HEK293 (cell line): ENCODE measurements around the gene WSB2.

Experiments used
- CTCF ChIA-PET: fragments of 350-600 bp; formaldehyde crosslinking; extraction: SDS; loops from one replicate; lab custom pipeline; 2021; ENCODE audit warnings: antibody characterized with exemption; lab: Yijun Ruan, JAX
- POLR2A ChIA-PET: fragments of 300-600 bp; formaldehyde crosslinking; extraction: SDS; loops from one replicate; lab custom pipeline; 2020; ENCODE audit warnings: antibody characterized with exemption, inconsistent platforms; lab: Yijun Ruan, JAX
- H3K27ac ChIP-seq: fragments of 200-500 bp; sonication (Bioruptor generic); 2 replicates; pipeline ENCODE4 v1.5.1; 2014; ENCODE audit warnings: low read depth, low read length, control low read depth, inconsistent platforms; ENCODE audit errors: extremely low read depth
- H3K36me3 ChIP-seq, 2 experiments: fragments of 200-500 bp in 1 of 2; sonication (Bioruptor generic) in 1 of 2; 1 replicate in 1 of 2; 2 replicates in 1 of 2; pipeline ENCODE4 v1.5.1; 2014 to 2017; ENCODE audit warnings: inconsistent platforms in 2 of 2, low read length in 2 of 2; ENCODE audit not compliant: control insufficient read depth in 2 of 2, insufficient read depth in 1 of 2
- H3K4me1 ChIP-seq: fragments of 200-500 bp; sonication (Bioruptor generic); 2 replicates; pipeline ENCODE4 v1.5.1; 2014; ENCODE audit warnings: mild to moderate bottlenecking, low read length, inconsistent platforms; ENCODE audit not compliant: control insufficient read depth, insufficient read depth
- H3K4me3 ChIP-seq: 2 replicates; pipeline ENCODE4 v1.5.1; 2011; ENCODE audit warnings: low read depth, mild to moderate bottlenecking, control low read depth, low read length, moderate library complexity
- H3K9me3 ChIP-seq: fragments of 200-500 bp; sonication (Bioruptor generic); 2 replicates; pipeline ENCODE4 v1.5.1; 2014; ENCODE audit warnings: low read depth, low read length, inconsistent platforms; ENCODE audit not compliant: control insufficient read depth, insufficient read depth
- HOXD13 ChIP-seq: sonication (generic); formaldehyde crosslinking; IDR thresholded peaks from 2 replicates; pipeline ENCODE4 v1.8.0; 2022; ENCODE audit warnings: missing genetic modification reagents, borderline replicate concordance
- IKZF3 ChIP-seq: fragments of 450-650 bp; IDR thresholded peaks from 2 replicates; pipeline ENCODE4 v1.5.0; 2018; ENCODE audit warnings: missing biosample characterization, mild to moderate bottlenecking, missing genetic modification characterization, moderate library complexity
- KLF10 ChIP-seq: fragments of 450-650 bp; IDR thresholded peaks from 2 replicates; pipeline ENCODE4 v1.5.1; 2018; ENCODE audit warnings: missing biosample characterization, mild to moderate bottlenecking, missing genetic modification characterization
- MZF1 ChIP-seq: fragments of 450-650 bp; formaldehyde crosslinking; IDR thresholded peaks from 2 replicates; pipeline ENCODE4 v1.5.1; 2017; ENCODE audit warnings: missing biosample characterization, missing genetic modification characterization, borderline replicate concordance
- SALL2 ChIP-seq: fragments of 450-650 bp; formaldehyde crosslinking; IDR thresholded peaks from 2 replicates; pipeline ENCODE4 v1.5.0; 2017; ENCODE audit warnings: missing biosample characterization, mild to moderate bottlenecking, missing genetic modification characterization, borderline replicate concordance
- ZBTB48 ChIP-seq: fragments of 450-650 bp; formaldehyde crosslinking; IDR thresholded peaks from 2 replicates; pipeline ENCODE4 v1.5.1; 2016; ENCODE audit warnings: missing biosample characterization, missing genetic modification characterization
- ZBTB7A ChIP-seq: fragments of 450-650 bp; formaldehyde crosslinking; IDR thresholded peaks from 2 replicates; pipeline ENCODE4 v1.5.1; 2016; ENCODE audit warnings: low read depth, missing biosample characterization, missing genetic modification characterization
- ZFP69B ChIP-seq: fragments of 450-650 bp; formaldehyde crosslinking; IDR thresholded peaks from 2 replicates; pipeline ENCODE4 v1.5.1; 2016; ENCODE audit warnings: missing biosample characterization, missing genetic modification characterization
- ZNF184 ChIP-seq: fragments of 450-650 bp; IDR thresholded peaks from 2 replicates; pipeline ENCODE4 v1.5.1; 2018; ENCODE audit warnings: missing biosample characterization, mild to moderate bottlenecking, missing genetic modification characterization
- ZNF221 ChIP-seq: fragments of 450-650 bp; formaldehyde crosslinking; IDR thresholded peaks from 2 replicates; pipeline ENCODE4 v1.5.1; 2017; ENCODE audit warnings: missing biosample characterization, missing genetic modification characterization, borderline replicate concordance
- ZNF311 ChIP-seq: fragments of 450-650 bp; formaldehyde crosslinking; IDR thresholded peaks from 2 replicates; pipeline ENCODE4 v1.5.1; 2017; ENCODE audit warnings: missing biosample characterization, missing genetic modification characterization, borderline replicate concordance
- ZNF324 ChIP-seq: fragments of 450-650 bp; formaldehyde crosslinking; IDR thresholded peaks from 2 replicates; pipeline ENCODE4 v1.5.1; 2016; ENCODE audit warnings: missing biosample characterization, missing genetic modification characterization
- ZNF423 ChIP-seq: fragments of 450-650 bp; formaldehyde crosslinking; IDR thresholded peaks from 2 replicates; pipeline ENCODE4 v1.5.1; 2016; ENCODE audit warnings: missing biosample characterization, missing genetic modification characterization
- ZNF433 ChIP-seq: fragments of 450-650 bp; formaldehyde crosslinking; IDR thresholded peaks from 2 replicates; pipeline ENCODE4 v1.5.1; 2016; ENCODE audit warnings: missing biosample characterization, missing genetic modification characterization, low read depth
- ZNF510 ChIP-seq: fragments of 450-650 bp; formaldehyde crosslinking; IDR thresholded peaks from 2 replicates; pipeline ENCODE4 v1.5.1; 2018; ENCODE audit warnings: mild to moderate bottlenecking, missing genetic modification characterization, missing biosample characterization; ENCODE audit not compliant: insufficient replicate concordance
- ZNF596 ChIP-seq: fragments of 450-650 bp; IDR thresholded peaks from 2 replicates; pipeline ENCODE4 v1.5.0; 2018; ENCODE audit warnings: missing biosample characterization, mild to moderate bottlenecking, missing genetic modification characterization, moderate library complexity
- ZNF768 ChIP-seq: fragments of 450-650 bp; formaldehyde crosslinking; IDR thresholded peaks from 2 replicates; pipeline ENCODE4 v1.5.1; 2018; ENCODE audit warnings: missing biosample characterization, mild to moderate bottlenecking, missing genetic modification characterization
- ZNF776 ChIP-seq: fragments of 450-650 bp; formaldehyde crosslinking; IDR thresholded peaks from 2 replicates; pipeline ENCODE4 v1.5.0; 2017; ENCODE audit warnings: missing biosample characterization, missing genetic modification characterization, borderline replicate concordance
- ZXDB ChIP-seq: fragments of 450-650 bp; formaldehyde crosslinking; IDR thresholded peaks from 2 replicates; pipeline ENCODE4 v1.5.1; 2016; ENCODE audit warnings: missing biosample characterization, missing genetic modification characterization
- TF ChIP-seq, protein P1 (sequence below): fragments of 450-650 bp; formaldehyde crosslinking; IDR thresholded peaks from 2 replicates; pipeline ENCODE4 v1.5.1; 2016; ENCODE audit warnings: missing biosample characterization, missing genetic modification characterization, low read depth
- TF ChIP-seq, protein P2 (sequence below): fragments of 450-650 bp; formaldehyde crosslinking; IDR thresholded peaks from 2 replicates; pipeline ENCODE4 v1.5.1; 2016; ENCODE audit warnings: missing biosample characterization, missing genetic modification characterization
- TF ChIP-seq, protein P3 (sequence below): fragments of 450-650 bp; formaldehyde crosslinking; IDR thresholded peaks from 2 replicates; pipeline ENCODE4 v1.5.1; 2016; ENCODE audit warnings: missing biosample characterization, missing genetic modification characterization
- TF ChIP-seq, protein P4 (sequence below): fragments of 450-650 bp; formaldehyde crosslinking; conservative IDR thresholded peaks from 2 replicates; pipeline ENCODE4 v1.5.1; 2016; ENCODE audit warnings: low read depth, missing biosample characterization, missing genetic modification characterization
- TF ChIP-seq, protein P5 (sequence below): fragments of 450-650 bp; formaldehyde crosslinking; IDR thresholded peaks from 2 replicates; pipeline ENCODE4 v1.5.1; 2016; ENCODE audit warnings: missing biosample characterization, missing genetic modification characterization

Gene WSB2

DNA sequence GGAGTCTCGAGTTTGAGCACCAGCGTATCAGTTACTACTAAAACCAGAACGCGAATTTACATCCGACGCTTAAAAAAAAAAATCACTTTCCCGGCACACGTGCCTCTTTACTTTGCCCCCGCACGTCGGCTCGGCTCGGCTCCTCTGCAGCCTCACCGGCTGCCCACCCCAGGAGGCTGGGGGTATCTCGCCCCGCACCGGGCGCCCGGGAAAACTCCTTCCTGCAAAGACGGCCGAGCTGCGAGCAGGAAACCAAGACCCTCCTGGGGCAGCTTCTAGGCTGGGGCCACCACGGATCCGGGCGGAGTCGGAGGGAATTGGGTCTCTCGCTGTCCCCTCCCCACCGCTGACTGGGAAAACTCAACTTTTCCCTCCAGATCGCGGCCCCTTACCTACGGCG is 42.2 kb upstream of the WSB2 start:
- Histone ChIP-seq H3K36me3 (no peaks in the 10 kb centered on the region), H3K9me3 (no peaks in the 10 kb centered on the region), H3K4me3 (peak overlapping the region; percentile 81), H3K4me1 (peaks cover 5% of the 10 kb centered on the region), H3K27ac (peak overlapping the region; percentile 85)
- POLR2A ChIA-PET, result interaction anchor here (0.7 to 2.1 kb wide), 3 partner anchors 33 to 39 kb away, joined by 3 to 11 read pairs (median 5); partner anchors contain the start of gene PEBP1
- CTCF ChIA-PET, result interaction anchor here (0.7 to 1.1 kb wide), 2 partner anchors 46 to 81 kb away, joined by 3 read pairs; no protein-coding TSS in a partner anchor
- TF ChIP-seq, protein P1, sequence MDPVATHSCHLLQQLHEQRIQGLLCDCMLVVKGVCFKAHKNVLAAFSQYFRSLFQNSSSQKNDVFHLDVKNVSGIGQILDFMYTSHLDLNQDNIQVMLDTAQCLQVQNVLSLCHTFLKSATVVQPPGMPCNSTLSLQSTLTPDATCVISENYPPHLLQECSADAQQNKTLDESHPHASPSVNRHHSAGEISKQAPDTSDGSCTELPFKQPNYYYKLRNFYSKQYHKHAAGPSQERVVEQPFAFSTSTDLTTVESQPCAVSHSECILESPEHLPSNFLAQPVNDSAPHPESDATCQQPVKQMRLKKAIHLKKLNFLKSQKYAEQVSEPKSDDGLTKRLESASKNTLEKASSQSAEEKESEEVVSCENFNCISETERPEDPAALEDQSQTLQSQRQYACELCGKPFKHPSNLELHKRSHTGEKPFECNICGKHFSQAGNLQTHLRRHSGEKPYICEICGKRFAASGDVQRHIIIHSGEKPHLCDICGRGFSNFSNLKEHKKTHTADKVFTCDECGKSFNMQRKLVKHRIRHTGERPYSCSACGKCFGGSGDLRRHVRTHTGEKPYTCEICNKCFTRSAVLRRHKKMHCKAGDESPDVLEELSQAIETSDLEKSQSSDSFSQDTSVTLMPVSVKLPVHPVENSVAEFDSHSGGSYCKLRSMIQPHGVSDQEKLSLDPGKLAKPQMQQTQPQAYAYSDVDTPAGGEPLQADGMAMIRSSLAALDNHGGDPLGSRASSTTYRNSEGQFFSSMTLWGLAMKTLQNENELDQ, result no peak
- TF ChIP-seq ZNF184 (tag by site-specific recombination) (no peak), ZNF221 (tag by site-specific recombination) (no peak), ZXDB (tag by site-specific recombination) (no peak), IKZF3 (tag by site-specific recombination) (no peak), ZNF596 (tag by site-specific recombination) (no peak), ZNF433 (tag by site-specific recombination) (no peak), ZBTB7A (tag by site-specific recombination) (no peak), SALL2 (no peak), ZFP69B (no peak), ZNF768 (no peak), KLF10 (no peak), ZNF776 (tag by site-specific recombination) (no peak), ZNF423 (tag by site-specific recombination) (no peak), ZBTB48 (peak; percentile 49; the same call in 1 of the 2 replicates), ZNF324 (tag by site-specific recombination) (no peak), MZF1 (tag by site-specific recombination) (no peak), ZNF311 (tag by site-specific recombination) (no peak), HOXD13 (CRISPR knock-in tag) (no peak), ZNF510 (no peak)
- TF ChIP-seq, protein P2, sequence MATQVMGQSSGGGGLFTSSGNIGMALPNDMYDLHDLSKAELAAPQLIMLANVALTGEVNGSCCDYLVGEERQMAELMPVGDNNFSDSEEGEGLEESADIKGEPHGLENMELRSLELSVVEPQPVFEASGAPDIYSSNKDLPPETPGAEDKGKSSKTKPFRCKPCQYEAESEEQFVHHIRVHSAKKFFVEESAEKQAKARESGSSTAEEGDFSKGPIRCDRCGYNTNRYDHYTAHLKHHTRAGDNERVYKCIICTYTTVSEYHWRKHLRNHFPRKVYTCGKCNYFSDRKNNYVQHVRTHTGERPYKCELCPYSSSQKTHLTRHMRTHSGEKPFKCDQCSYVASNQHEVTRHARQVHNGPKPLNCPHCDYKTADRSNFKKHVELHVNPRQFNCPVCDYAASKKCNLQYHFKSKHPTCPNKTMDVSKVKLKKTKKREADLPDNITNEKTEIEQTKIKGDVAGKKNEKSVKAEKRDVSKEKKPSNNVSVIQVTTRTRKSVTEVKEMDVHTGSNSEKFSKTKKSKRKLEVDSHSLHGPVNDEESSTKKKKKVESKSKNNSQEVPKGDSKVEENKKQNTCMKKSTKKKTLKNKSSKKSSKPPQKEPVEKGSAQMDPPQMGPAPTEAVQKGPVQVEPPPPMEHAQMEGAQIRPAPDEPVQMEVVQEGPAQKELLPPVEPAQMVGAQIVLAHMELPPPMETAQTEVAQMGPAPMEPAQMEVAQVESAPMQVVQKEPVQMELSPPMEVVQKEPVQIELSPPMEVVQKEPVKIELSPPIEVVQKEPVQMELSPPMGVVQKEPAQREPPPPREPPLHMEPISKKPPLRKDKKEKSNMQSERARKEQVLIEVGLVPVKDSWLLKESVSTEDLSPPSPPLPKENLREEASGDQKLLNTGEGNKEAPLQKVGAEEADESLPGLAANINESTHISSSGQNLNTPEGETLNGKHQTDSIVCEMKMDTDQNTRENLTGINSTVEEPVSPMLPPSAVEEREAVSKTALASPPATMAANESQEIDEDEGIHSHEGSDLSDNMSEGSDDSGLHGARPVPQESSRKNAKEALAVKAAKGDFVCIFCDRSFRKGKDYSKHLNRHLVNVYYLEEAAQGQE (tag by site-specific recombination), result no peak
- TF ChIP-seq, protein P3, sequence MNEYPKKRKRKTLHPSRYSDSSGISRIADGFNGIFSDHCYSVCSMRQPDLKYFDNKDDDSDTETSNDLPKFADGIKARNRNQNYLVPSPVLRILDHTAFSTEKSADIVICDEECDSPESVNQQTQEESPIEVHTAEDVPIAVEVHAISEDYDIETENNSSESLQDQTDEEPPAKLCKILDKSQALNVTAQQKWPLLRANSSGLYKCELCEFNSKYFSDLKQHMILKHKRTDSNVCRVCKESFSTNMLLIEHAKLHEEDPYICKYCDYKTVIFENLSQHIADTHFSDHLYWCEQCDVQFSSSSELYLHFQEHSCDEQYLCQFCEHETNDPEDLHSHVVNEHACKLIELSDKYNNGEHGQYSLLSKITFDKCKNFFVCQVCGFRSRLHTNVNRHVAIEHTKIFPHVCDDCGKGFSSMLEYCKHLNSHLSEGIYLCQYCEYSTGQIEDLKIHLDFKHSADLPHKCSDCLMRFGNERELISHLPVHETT, result no peak
- TF ChIP-seq, protein P4, sequence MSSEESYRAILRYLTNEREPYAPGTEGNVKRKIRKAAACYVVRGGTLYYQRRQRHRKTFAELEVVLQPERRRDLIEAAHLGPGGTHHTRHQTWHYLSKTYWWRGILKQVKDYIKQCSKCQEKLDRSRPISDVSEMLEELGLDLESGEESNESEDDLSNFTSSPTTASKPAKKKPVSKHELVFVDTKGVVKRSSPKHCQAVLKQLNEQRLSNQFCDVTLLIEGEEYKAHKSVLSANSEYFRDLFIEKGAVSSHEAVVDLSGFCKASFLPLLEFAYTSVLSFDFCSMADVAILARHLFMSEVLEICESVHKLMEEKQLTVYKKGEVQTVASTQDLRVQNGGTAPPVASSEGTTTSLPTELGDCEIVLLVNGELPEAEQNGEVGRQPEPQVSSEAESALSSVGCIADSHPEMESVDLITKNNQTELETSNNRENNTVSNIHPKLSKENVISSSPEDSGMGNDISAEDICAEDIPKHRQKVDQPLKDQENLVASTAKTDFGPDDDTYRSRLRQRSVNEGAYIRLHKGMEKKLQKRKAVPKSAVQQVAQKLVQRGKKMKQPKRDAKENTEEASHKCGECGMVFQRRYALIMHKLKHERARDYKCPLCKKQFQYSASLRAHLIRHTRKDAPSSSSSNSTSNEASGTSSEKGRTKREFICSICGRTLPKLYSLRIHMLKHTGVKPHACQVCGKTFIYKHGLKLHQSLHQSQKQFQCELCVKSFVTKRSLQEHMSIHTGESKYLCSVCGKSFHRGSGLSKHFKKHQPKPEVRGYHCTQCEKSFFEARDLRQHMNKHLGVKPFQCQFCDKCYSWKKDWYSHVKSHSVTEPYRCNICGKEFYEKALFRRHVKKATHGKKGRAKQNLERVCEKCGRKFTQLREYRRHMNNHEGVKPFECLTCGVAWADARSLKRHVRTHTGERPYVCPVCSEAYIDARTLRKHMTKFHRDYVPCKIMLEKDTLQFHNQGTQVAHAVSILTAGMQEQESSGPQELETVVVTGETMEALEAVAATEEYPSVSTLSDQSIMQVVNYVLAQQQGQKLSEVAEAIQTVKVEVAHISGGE (tag by site-specific recombination), result no peak
- TF ChIP-seq, protein P5, sequence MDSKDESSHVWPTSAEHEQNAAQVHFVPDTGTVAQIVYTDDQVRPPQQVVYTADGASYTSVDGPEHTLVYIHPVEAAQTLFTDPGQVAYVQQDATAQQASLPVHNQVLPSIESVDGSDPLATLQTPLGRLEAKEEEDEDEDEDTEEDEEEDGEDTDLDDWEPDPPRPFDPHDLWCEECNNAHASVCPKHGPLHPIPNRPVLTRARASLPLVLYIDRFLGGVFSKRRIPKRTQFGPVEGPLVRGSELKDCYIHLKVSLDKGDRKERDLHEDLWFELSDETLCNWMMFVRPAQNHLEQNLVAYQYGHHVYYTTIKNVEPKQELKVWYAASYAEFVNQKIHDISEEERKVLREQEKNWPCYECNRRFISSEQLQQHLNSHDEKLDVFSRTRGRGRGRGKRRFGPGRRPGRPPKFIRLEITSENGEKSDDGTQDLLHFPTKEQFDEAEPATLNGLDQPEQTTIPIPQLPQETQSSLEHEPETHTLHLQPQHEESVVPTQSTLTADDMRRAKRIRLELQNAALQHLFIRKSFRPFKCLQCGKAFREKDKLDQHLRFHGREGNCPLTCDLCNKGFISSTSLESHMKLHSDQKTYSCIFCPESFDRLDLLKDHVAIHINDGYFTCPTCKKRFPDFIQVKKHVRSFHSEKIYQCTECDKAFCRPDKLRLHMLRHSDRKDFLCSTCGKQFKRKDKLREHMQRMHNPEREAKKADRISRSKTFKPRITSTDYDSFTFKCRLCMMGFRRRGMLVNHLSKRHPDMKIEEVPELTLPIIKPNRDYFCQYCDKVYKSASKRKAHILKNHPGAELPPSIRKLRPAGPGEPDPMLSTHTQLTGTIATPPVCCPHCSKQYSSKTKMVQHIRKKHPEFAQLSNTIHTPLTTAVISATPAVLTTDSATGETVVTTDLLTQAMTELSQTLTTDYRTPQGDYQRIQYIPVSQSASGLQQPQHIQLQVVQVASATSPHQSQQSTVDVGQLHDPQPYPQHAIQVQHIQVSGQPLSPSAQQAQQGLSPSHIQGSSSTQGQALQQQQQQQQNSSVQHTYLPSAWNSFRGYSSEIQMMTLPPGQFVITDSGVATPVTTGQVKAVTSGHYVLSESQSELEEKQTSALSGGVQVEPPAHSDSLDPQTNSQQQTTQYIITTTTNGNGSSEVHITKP (tag by site-specific recombination), result peak; percentile 92
